Measurements from ENCODE around the gene REV1. TPM values are rescaled to one million over a fixed set of nuclear protein-coding genes. Genes with fewer than 3 reads are reported as not detected.

Gene REV1
- total and polyA plus RNA-seq, 9 of the 15 experiments (the other 6 are each of a cell fraction or from before 2014, with no cell fraction given), result 12.8 to 54.4 (median 29.6) TPM

- TF ChIP-seq MCM2 (IDR thresholded peaks at IDR 0.05; ENCODE audit: low read depth), result no peak
- TF ChIP-seq KLF10 (CRISPR knock-in tag; IDR thresholded peaks at IDR 0.05), result no peak
- TF ChIP-seq TBP (optimal IDR thresholded peaks at IDR 0.05; ENCODE audit: low read depth, low read length), result no peak
- no peak for TF ChIP-seq SMARCB1 (IDR thresholded peaks at IDR 0.05; ENCODE audit: insufficient read length, low read depth)
These were observed 22.4 kb upstream of the REV1 start (continued) for GRCh38 chr2:99512181-99512591.

GRCh38 chr2:99509387-99509786 lies 19.6 kb upstream of the REV1 start:
- no peaks in the 10 kb centered on the region for H3K79me2 ChIP-seq (ENCODE audit: control insufficient read depth, insufficient read depth, low read length)
- no peak overlapping the region for H3K27ac ChIP-seq (ENCODE audit: extremely low read depth, low read depth, low read length)
- no peaks in the 10 kb centered on the region for H4K20me1 ChIP-seq (replicated peaks; ENCODE audit: control insufficient read depth, insufficient read depth, low read length)
- 2% methylated on average over 4 of the region's 4 CpGs for WGBS (ENCODE audit: insufficient coverage, low coverage, missing lambda C conversion rate)
- BruUV-seq (replicated peaks), result no TSS peak
- in situ Hi-C loops (cut with MboI), result no loop called here
- ChIA-PET CTCF (ENCODE audit: low intra/inter-chr PET ratio) (no interaction called here), POLR2A (no interaction called here)
- intact Hi-C loops (cut with micrococcal nuclease), result no loop called here
- H3K36me3 ChIP-seq (ENCODE audit: control insufficient read depth, insufficient read depth, low read length), result no peaks in the 10 kb centered on the region
- DNase-seq (ENCODE audit: extremely low read depth in 1 of 4, low spot score in 3 of 4) (no peak), ATAC-seq (no peak), FAIRE-seq (no peak)
- TF ChIP-seq ARID4B (CRISPR knock-in tag; IDR thresholded peaks at IDR 0.05) (no peak), HES1 (IDR thresholded peaks at IDR 0.05; ENCODE audit: low read depth) (no peak), ZNF586 (CRISPR knock-in tag; conservative IDR thresholded peaks at IDR 0.05) (no peak), NCOA4 (IDR thresholded peaks at IDR 0.05; ENCODE audit: partially characterized antibody) (no peak), MCM5 (IDR thresholded peaks at IDR 0.05; ENCODE audit: low read depth) (no peak), BMI1 (IDR thresholded peaks at IDR 0.05; ENCODE audit: low read length) (no peak), ZNF507 (tag; conservative IDR thresholded peaks at IDR 0.05) (no peak), ELK3 (CRISPR knock-in tag; IDR thresholded peaks at IDR 0.05) (no peak), CCNT2 (IDR thresholded peaks at IDR 0.05; ENCODE audit: borderline replicate concordance, extremely low read depth, insufficient read length, low read depth, low read length) (no peak), MXD1 (CRISPR knock-in tag; IDR thresholded peaks at IDR 0.05; ENCODE audit: borderline replicate concordance, poor library complexity, severe bottlenecking) (no peak), ZNF41 (CRISPR knock-in tag; conservative IDR thresholded peaks at IDR 0.05) (no peak)
- no peaks in the 10 kb centered on the region for H3K9me3 ChIP-seq (replicated peaks; ENCODE audit: control insufficient read depth, insufficient read depth, low read depth, low read length)
- no peaks in the 10 kb centered on the region for H3K4me1 ChIP-seq (replicated peaks in 1 of 2; ENCODE audit: control insufficient read depth in 2 of 2, insufficient read depth in 2 of 2, low read length in 2 of 2)
- no peaks in the 10 kb centered on the region for H3K9me1 ChIP-seq (ENCODE audit: control insufficient read depth, insufficient read depth, low read length)
- H3K9ac ChIP-seq (ENCODE audit: insufficient read depth in 1 of 2, low read depth in 2 of 2, low read length in 2 of 2), result no peak overlapping the region
- no peak overlapping the region for H3K4me2 ChIP-seq (ENCODE audit: insufficient read depth, low read length)
- no peak overlapping the region for H3K4me3 ChIP-seq
- no peak overlapping the region for H2AFZ ChIP-seq (ENCODE audit: low read depth, low read length)
- peaks cover 10 to 15% of the 10 kb centered on the region in 2 experiments for H3K27me3 ChIP-seq (ENCODE audit: control insufficient read depth in 2 of 2, insufficient read depth in 2 of 2, low read length in 2 of 2)
